Dermis microvascular lymphatic vessel endothelial cell (primary cell): ENCODE data around the gene SRSF11. TPM values are rescaled to one million over a fixed set of nuclear protein-coding genes. Genes with fewer than 3 reads are reported as not detected.

Experiments used
- total RNA-seq: library from RNA; depleted of rRNA; stranded (reverse); fragments of >200 nt; gene quantifications from 2 replicates; pipeline ENCODE4 v1.2.1, GENCODE V29; 2014

The SRSF11 gene
- total RNA-seq, 1 donor from 2014 or later: 75.1 TPM

Other genes starting within 250 kb of the SRSF11 start
- 17.7 and 19.9 TPM in 2 replicates for gene LRRC40, start 15.8 kb upstream of the SRSF11 start, total RNA-seq
- gene ANKRD13C, start 133.3 kb downstream of the SRSF11 start, total RNA-seq: 18.7 and 24.5 TPM in 2 replicates
- 0.90 and 1.0 TPM in 2 replicates for gene CTH, start 189.9 kb downstream of the SRSF11 start, total RNA-seq